Effector memory CD4-positive, alpha-beta T cell (primary cell): Measurements from ENCODE around the gene BBOF1.

Experiments used
- DNase-seq, 3 donors: peaks; one replicate each; pipeline ENCODE4 v3.0.0-alpha.2; 2020
- H3K27ac ChIP-seq: 2 replicates; pipeline ENCODE4 v1.7.0; 2013; ENCODE audit warnings: mild to moderate bottlenecking, low read length, moderate library complexity; ENCODE audit not compliant: insufficient read depth, poor library complexity, severe bottlenecking
- H3K27me3 ChIP-seq: replicated peaks from 2 replicates; pipeline ENCODE4 v1.7.0; 2013; ENCODE audit warnings: mild to moderate bottlenecking, low read length; ENCODE audit not compliant: insufficient read depth, control insufficient read depth, poor library complexity, severe bottlenecking
- H3K36me3 ChIP-seq: 2 replicates; pipeline ENCODE4 v1.7.0; 2013; ENCODE audit warnings: mild to moderate bottlenecking, low read length, moderate library complexity; ENCODE audit not compliant: control insufficient read depth, insufficient read depth
- H3K4me1 ChIP-seq: 2 replicates; pipeline ENCODE4 v1.7.0; 2013; ENCODE audit warnings: low read length, mild to moderate bottlenecking; ENCODE audit not compliant: control insufficient read depth, insufficient read depth, poor library complexity, severe bottlenecking
- H3K4me3 ChIP-seq: 2 replicates; pipeline ENCODE4 v1.7.0; 2013; ENCODE audit warnings: low read length, low read depth, mild to moderate bottlenecking; ENCODE audit not compliant: insufficient read depth, poor library complexity, severe bottlenecking
- H3K9me3 ChIP-seq: 2 replicates; pipeline ENCODE4 v1.7.0; 2013; ENCODE audit warnings: mild to moderate bottlenecking, low read length, moderate library complexity; ENCODE audit not compliant: control insufficient read depth

BBOF1 gene

GRCh38 chr14:74022346-74022745 is 3.2 kb downstream of the BBOF1 start:
- no peaks in the 10 kb centered on the region for H3K9me3 ChIP-seq
- H3K27ac ChIP-seq, result no peak overlapping the region
- no peak for DNase-seq
- H3K36me3 ChIP-seq, result no peaks in the 10 kb centered on the region
- H3K4me3 ChIP-seq, result no peak overlapping the region
- no peaks in the 10 kb centered on the region for H3K27me3 ChIP-seq
- H3K4me1 ChIP-seq, result peaks cover 11% of the 10 kb centered on the region

DNA sequence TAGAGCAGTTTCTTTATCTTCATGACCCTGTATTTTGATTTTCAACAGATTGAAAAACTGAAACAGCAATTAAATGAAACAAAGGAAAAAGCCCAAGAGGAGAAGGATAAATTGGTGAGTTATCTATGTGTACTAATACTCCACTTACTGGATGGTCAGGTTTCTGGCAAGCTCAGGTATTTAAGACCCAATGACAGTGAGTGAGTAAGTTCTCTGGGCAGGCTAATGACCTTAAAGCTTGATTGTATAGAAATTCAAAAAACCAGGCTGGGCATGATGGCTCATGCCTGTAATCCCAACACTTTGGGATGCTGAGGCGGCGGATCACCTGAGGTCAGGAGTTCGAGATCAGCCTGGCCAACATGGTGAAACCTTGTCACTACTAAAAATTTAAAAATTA is 10.0 kb downstream of the BBOF1 start:
- Histone ChIP-seq H3K9me3 (no peaks in the 10 kb centered on the region), H3K27me3 (no peaks in the 10 kb centered on the region), H3K36me3 (no peaks in the 10 kb centered on the region), H3K27ac (no peak overlapping the region), H3K4me1 (no peaks in the 10 kb centered on the region), H3K4me3 (no peak overlapping the region)
- DNase-seq, result no peak

- Histone ChIP-seq H3K9me3 (no peaks in the 10 kb centered on the region), H3K4me3 (no peak overlapping the region), H3K36me3 (no peaks in the 10 kb centered on the region), H3K4me1 (no peaks in the 10 kb centered on the region), H3K27me3 (no peaks in the 10 kb centered on the region), H3K27ac (no peak overlapping the region)
- DNase-seq, result no peak
Observed at GRCh38 chr14:74034572-74034971, 15.4 kb downstream of the BBOF1 start.

DNA sequence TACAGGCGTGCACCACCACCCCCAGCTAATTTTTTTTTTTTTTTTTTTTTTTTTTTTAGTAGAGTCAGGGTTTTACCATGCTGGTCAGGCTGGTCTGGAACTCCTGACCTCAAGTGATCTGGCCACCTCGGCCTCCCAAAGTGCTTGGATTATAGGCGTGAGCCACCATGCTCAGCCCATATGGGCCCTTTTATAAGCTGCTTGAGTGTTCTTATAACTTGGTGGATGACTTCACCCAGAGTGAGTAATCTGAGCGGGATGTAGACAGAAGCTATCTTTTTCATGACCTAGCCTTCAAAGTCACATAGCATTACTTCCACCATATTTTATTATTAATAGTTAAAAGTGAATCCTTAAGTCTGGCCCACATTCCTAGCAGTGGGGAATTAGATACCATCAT is 16.4 kb downstream of the BBOF1 start:
- DNase-seq, result no peak
- no peaks in the 10 kb centered on the region for H3K4me1 ChIP-seq
- H3K27ac ChIP-seq, result no peak overlapping the region
- no peaks in the 10 kb centered on the region for H3K27me3 ChIP-seq
- H3K4me3 ChIP-seq, result no peak overlapping the region
- no peaks in the 10 kb centered on the region for H3K36me3 ChIP-seq
- no peaks in the 10 kb centered on the region for H3K9me3 ChIP-seq

- Histone ChIP-seq H3K4me1 (no peaks in the 10 kb centered on the region), H3K4me3 (no peak overlapping the region), H3K9me3 (no peaks in the 10 kb centered on the region), H3K27ac (no peak overlapping the region), H3K27me3 (no peaks in the 10 kb centered on the region), H3K36me3 (no peaks in the 10 kb centered on the region)
- no peak for DNase-seq
Observed at GRCh38 chr14:74038020-74038859, 19.1 kb downstream of the BBOF1 start.

GRCh38 chr14:74042296-74042695 is 23.1 kb downstream of the BBOF1 start:
- DNase-seq, result no peak
- Histone ChIP-seq H3K27me3 (no peaks in the 10 kb centered on the region), H3K4me3 (no peak overlapping the region), H3K27ac (no peak overlapping the region), H3K4me1 (no peaks in the 10 kb centered on the region), H3K36me3 (no peaks in the 10 kb centered on the region), H3K9me3 (no peaks in the 10 kb centered on the region)

GRCh38 chr14:74045522-74045921 is 26.4 kb downstream of the BBOF1 start:
- no peaks in the 10 kb centered on the region for H3K4me1 ChIP-seq
- no peak overlapping the region for H3K27ac ChIP-seq
- DNase-seq, result no peak
- H3K9me3 ChIP-seq, result no peaks in the 10 kb centered on the region
- no peak overlapping the region for H3K4me3 ChIP-seq
- H3K36me3 ChIP-seq, result no peaks in the 10 kb centered on the region
- no peaks in the 10 kb centered on the region for H3K27me3 ChIP-seq

DNA sequence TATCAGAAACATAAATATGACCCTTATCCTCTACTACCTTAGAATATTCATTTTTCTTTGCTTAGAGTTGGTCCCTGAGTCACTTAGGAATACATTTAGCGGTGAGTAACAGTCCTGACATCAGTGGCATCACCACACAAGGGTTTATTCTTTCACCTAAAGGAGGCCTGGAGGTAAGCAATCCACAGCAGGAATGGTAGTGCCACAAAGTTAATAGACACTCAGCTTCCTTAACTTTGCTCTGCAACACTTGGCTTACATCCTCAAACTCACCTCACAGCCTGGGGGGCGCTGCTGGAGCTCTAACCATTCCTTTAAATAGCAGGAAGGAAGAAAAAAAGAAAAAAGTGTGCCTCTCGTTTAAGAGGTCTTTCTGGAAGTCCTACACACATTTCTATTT is 29.1 kb downstream of the BBOF1 start:
- no peaks in the 10 kb centered on the region for H3K27me3 ChIP-seq
- H3K36me3 ChIP-seq, result no peaks in the 10 kb centered on the region
- no peak overlapping the region for H3K4me3 ChIP-seq
- DNase-seq, result no peak
- no peaks in the 10 kb centered on the region for H3K9me3 ChIP-seq
- no peak overlapping the region for H3K27ac ChIP-seq
- H3K4me1 ChIP-seq, result no peaks in the 10 kb centered on the region

- Histone ChIP-seq H3K4me1 (no peaks in the 10 kb centered on the region), H3K36me3 (no peaks in the 10 kb centered on the region), H3K27ac (no peak overlapping the region), H3K27me3 (no peaks in the 10 kb centered on the region), H3K9me3 (no peaks in the 10 kb centered on the region), H3K4me3 (no peak overlapping the region)
- no peak for DNase-seq
Observed at GRCh38 chr14:74049876-74050495, 30.8 kb downstream of the BBOF1 start.

- Histone ChIP-seq H3K36me3 (peaks cover 17% of the 10 kb centered on the region), H3K4me1 (no peaks in the 10 kb centered on the region), H3K27ac (no peak overlapping the region), H3K4me3 (no peak overlapping the region), H3K9me3 (no peaks in the 10 kb centered on the region), H3K27me3 (no peaks in the 10 kb centered on the region)
- DNase-seq, result no peak
Observed at GRCh38 chr14:74062809-74063150, 43.6 kb downstream of the BBOF1 start.
